COLO668 (cell line): ENCODE measurements around the gene KIAA1217.

Source experiments
- DNase-seq: peaks from one replicate; lab custom pipeline; 2025; ENCODE audit not compliant: unreplicated experiment; lab: John Stamatoyannopoulos, UW

The KIAA1217 gene

DNA sequence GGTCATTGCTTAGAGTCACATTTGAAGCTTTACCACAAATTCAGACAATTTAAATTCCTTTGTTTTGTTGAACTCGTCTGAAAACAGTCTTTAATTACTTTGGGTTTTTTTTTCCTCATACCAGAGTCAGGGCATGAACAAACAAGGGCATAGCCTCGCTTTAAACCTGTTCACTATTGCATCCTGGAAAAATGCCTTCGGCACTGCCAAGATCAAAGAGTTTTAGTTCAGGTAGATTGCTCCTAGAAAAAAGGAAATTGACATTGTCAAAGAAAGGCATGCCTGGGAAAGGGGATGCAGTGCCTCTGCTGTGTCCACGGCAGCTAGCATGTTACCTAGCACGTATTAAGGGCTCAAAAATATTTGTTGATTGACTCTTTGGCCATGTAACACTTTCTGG, 279.7 kb downstream of the KIAA1217 start:
- no peak for DNase-seq

DNA sequence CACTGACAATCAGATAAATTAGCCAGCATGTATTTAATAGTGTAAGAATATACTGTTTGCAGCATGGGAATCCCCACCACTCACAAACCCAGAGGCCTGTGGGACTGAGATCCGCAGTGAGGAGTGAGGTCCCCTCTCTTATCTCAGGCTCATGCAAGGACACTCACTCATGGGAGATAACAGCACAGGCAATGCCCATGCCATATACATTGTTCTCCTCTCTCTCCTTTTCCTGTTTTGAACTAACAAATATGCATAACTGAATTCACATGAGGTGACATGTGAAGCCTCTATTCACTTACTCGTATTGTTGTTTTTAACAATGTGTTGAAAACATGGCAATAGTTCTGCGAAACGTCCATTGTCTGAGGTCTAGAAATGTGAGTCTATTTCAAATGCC, 284.2 kb downstream of the KIAA1217 start:
- no peak for DNase-seq

DNA sequence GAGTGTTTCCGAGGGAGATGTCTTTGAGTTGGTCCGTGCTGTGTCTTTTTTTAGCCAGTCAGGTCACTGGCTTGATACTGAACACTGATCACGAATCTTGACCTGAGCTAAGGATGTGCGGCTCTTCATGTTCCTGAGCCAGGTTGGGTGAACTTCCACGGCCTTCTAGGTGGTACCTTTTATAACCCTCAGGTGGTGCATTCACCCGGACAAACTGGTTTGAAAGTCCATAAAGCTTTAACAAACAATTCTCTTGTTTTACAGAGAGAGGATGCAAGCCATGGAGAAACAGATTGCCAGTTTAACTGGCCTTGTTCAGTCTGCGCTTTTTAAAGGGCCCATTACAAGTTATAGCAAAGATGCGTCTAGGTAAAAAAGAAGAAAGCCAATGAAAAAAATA, 285.3 kb downstream of the KIAA1217 start:
- no peak for DNase-seq

DNA sequence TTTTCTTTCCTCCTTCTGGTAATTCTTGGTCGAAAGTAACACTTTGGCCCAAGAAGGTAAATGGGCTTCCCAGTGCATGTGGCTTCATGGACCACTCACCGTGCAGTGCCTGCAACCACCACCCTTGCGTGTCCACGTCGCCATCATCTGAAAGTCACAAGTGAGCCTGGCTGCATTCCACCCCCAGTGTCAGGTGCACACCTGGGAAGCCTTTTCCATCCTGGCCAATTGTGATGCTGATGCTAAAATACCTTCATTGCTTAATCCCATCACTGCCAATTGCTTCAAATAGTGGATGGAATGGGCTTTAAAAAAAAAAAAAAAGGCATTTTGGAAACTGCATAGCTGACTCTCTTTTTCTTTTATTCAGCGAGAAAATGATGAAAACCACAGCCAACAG, 285.8 kb downstream of the KIAA1217 start:
- DNase-seq, result no peak

DNA sequence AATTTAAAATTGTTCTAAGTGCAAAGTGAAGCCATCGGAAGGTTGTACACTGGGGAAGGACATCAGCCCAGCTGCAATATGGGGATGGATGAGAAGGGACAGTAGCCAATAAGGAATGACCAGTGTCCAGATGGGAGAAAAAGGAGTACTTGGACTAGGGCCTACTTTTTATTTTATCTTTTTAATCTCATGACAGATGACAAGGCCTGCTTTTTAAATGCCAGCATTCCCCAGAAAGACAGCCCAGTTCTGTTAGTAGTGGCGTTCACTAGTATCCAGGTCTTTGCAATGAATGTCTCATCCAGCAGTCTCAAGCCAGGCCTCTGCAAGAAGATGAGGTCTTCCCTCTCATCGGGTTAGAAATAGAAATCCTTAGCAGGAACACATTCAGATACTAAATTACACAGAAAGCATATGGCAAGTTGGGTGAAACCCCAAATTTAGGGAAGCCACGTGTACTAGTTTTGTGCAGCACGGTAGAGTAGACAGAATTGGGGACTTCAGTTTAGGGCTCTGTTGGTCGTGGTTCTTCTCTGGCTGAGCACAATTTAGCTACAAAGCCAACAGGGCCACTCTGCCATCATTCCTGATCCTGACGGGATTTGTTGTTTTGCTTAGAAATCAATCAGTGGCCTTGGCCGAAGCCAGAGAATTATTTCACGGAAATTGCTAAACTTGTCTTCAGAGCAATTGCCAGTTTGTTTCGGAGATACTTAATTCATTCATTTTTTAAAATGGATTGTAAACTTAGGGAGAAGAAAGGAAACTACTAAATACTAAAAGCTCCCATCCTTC, 286.9 kb downstream of the KIAA1217 start:
- no peak for DNase-seq

DNA sequence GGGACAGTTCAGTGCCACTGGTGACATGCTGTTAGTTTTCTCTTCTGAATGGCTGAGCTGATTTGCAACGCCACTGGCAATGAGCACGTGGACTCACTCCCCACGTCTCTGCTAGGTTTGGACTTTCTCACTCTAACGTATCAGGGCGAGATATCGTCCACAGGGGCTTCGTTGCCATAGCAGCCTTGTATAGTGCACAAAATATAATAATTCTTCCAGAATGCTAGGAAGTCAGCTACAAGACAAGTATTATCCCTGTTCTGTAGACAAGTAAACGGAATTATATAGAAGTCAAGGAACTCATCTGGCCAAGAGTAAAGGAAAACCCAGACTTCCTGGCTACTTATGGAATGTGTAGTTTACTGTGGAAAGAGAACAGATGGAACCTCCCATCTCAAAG, 288.0 kb downstream of the KIAA1217 start:
- DNase-seq, result no peak

DNA sequence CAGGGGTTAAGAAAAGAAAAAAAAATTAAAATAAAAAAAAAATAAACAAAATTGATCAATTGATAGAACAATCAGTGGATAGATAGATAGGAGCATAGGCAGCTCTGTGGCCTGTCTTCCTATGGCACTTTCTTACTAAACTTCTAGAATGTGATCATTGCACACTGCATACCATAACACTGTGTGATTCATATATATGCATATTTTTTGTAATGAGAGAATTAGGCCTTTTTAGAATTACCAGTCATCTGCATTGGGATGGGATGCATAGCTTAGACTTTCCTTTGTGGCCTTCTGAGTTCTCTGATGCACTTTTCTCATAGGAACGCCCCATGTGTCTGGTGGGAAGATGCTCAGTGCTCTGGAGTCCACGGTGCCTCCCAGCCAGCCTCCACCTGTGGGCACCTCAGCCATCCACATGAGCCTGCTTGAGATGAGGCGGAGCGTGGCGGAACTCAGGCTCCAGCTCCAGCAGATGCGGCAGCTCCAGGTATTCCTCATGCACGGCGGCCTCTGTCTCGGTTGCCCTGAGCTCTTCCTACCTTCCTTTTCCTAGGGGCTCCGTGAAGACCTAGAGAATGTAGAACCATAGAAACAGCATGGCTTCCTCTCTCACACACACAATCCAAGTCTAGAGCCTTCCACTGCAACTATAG, 292.2 kb downstream of the KIAA1217 start:
- DNase-seq, result no peak

DNA sequence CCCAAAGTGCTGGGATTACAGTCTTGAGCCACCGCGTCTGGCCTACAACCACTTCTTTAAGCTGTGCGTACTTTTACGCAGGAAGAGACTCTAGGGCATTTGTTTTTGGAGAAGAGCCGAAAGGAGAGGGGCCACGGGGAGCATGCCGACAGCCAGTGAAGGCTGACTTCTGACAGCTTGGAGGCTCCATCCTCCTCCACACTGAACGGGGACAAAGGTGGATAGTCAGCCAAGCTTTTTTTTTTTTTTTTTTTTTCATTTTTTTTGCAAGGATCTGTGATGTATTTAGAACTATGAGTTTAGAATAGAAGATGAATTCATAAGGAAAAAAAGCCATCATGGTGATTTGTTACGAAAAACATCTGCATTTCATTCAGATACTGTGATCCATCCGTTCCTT, 293.1 kb downstream of the KIAA1217 start:
- DNase-seq, result no peak

DNA sequence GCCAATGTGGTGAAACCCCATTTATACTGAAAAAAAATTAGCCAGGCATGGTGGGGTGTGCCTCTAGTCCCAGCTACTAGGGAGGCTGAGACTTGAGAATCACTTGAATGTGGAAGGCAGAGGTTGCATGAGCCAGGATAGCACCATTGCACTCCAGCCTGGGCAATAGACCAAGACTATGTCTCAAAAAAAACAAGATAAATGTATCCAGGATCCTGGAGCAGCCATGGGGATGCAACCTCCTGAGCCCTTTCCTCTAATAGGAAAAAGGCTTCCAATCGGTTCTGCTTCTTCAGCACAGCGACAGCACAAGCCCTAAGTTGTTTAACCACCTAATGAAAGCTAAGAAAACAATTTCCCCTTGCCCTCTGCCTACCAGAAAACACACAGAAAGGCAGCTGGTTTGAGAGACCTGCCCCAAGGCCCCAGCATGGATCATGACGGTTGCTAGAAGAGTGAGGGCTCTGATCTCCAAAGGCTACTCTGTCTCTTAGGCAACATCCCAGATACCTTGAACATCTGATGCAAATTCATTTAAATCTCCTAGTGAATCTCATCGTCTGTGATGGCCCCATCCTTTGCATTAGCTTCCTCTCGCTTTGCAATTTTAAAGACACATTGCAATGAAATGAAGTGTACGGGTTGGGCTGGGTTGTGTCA, 294.0 kb downstream of the KIAA1217 start:
- DNase-seq, result no peak

DNA sequence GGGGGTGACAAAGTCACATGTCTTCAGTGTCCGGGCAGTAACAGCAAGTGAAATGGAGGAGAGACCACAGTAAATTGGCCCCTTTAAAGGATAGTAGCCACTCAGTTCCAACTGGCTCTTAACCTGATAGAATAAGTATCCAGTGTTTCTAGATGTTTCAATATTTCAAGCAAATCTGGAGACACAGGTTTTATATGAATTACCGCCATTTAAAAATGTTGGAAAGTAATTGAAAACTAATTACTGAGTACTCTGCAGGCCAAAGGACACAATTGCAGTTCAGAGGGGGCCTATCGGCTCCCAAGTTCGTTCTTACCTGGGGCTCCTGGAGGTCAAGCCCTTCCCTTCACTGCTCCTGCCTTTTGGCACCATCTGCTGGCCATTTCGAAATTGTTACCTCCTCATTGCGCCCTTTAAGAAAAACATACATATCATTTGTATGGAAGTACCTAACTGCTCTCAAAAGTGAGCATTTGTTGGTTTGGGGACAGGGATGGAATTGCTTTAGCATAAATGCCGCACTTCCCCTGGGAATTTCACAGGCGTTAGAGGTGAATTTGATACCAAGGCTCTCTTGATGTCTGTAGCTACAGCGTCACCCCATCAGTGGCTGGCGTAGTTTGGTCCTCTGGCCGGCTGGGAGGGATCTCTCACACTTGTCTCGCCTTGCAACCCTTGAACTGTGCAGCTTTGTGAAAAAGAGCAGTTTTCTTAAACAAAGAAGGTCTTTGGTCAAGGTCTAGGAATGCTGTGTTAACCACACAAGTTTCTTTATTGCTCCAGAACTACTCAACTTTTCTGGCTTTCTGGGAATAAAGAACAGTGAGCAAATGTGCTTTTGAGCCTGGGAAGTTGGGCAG, 294.8 kb downstream of the KIAA1217 start:
- peak; percentile 17 for DNase-seq

DNA sequence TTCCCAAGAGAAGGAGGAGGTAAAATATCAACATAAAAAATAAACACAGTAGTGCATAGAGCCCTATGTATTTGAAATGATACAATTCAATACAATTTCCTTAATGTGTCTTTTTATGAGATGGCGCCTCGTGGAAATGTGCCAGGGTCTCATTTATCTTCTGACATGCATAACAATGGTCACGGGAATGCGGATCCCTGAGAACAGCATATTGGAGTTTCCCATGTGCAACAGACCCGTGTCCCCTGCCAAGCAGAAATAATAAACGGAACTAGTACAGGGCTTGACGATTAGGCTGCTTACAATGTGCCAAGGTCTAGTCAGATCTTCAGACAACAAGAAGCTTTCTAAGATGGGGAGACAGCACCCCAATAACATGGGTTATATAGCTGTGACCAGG, 296.8 kb downstream of the KIAA1217 start:
- no peak for DNase-seq

DNA sequence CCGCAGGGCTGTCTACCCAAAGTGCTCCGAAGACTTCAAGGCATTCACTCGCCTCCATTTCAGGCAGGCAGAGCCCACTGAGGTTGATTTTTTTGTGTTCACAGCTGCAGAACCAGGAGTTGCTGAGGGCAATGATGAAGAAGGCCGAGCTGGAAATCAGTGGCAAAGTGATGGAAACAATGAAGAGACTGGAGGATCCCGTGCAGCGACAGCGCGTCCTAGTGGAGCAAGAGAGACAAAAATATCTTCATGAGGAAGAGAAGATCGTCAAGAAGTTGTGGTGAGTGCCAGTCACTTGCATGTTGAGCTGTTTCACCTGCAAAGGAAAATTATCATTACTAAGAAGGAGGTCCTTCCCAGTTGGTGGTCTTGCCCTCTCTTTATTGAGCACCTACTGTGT, 304.2 kb downstream of the KIAA1217 start:
- DNase-seq, result no peak

DNA sequence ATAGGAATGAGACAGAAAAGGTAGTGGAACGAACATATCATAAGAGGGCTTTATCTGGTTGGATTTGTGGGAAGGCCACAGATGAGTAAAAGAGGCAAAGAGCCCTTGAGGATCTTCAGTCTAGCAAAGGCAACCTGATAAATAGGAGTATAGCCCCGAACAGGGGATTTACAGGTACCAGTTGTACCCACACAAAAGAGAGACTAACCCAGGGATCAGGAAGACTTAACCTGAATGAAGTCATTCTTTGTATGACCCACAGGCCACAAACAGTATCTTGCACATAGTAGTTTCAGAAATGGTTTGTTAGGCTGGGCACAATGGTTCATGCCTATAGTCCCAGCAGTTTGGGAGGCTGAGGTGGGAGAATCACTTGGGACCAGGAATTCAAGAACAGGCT, 306.5 kb downstream of the KIAA1217 start:
- no peak for DNase-seq

DNA sequence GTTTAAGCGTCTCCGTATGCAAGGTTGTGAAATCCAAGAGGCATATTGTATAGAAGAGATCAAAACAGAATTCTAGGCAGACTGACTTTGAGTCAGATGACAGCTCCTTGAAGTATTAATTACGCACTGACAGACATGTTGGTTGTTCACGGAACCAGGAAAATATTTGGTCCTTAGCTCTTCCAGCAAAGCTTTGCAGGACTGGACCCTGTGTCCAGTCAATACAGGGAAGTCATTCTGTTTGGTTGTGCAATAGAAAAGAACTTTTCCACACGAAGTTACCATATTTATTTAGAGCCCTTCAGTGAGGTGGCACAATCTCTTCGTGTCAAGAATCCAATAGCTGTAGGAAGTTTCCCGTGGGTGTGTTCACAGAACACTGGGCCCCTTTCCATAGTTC, 309.5 kb downstream of the KIAA1217 start:
- DNase-seq, result no peak

DNA sequence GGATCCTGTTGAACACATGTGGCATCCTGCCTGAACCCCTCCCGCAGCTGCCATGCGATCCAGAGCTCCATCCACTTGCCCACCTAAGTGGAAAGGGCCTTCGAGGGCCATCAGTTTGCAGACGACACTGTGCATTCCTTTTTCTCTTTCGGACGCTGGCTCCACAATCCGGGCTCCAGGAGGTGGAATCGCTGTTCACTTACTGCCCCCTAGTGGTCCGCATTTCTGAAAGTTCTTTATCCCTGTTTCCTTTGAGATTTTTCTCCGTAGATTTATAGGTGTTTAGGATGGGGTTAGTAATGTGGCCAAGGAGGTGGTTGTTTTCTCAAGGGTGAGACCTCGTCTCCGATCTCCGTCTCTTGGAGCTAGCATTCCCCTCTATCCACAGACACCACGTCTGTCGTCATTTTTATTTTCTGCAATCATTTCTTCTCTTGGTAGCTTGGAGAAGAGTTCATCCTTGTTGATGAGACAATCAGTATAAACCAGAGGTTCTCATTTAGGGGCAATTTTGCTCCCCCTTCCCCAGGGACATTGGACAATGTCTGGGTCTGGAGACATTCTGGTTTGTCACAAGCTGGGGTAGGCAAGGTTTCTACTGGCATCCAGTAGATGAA, 310.2 kb downstream of the KIAA1217 start:
- DNase-seq, result peak; percentile 11

DNA sequence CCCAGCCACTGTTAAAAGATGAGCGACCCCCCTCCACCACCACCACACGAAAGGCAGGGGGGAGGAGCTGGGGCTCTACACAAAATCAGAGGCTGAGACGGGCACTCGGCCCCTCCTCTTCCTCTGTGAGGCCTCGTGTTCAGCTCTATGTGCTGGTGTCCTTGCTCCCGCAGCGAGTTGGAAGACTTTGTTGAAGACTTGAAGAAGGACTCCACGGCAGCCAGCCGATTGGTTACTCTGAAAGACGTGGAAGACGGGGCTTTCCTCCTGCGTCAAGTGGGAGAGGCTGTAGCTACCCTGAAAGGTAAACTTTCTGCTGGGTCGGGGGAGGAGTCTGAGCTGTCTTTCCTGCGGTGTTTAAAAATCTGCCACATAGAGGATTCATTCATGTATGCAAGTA, 311.0 kb downstream of the KIAA1217 start:
- no peak for DNase-seq

DNA sequence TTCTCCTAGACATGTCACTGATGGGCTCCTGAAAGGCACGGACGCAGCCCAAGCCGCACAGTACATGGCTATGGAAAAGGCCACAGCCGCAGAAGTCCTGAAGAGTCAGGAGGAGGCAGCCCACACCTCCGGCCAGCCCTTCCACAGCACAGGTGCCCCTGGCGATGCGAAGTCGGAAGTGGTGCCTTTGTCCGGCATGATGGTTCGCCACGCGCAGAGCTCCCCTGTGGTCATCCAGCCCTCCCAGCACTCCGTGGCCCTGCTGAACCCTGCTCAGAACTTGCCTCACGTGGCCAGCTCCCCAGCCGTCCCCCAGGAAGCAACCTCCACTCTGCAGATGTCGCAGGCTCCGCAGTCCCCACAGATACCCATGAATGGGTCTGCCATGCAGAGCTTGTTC, 315.4 kb downstream of the KIAA1217 start:
- DNase-seq, result no peak

DNA sequence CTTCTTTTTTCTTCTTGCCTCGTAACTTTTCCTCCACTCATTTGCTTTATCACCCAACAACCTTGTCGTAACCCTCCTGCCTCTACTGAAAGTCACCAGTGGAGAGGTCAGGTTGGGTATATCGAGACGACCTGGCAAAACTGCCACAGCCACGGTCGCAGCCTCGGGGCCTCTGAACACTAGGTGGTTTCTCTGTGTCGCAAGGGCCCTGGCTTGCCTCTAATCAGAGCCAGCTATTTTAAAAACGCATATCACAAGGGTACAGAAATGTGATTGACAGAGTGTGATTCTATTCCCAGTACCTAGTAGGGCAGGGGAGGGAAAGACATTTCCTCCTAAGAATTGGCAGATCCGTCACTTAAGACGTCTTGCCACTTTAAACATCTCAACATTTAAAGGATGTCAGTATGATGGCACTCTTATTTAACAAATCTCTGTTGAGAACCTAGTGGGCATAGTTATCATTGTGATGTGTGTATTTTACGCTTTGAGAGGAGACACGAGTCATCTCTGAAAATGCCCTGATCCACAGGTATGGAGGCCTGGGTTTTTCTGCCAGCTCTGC, 317.2 kb downstream of the KIAA1217 start:
- no peak for DNase-seq

DNA sequence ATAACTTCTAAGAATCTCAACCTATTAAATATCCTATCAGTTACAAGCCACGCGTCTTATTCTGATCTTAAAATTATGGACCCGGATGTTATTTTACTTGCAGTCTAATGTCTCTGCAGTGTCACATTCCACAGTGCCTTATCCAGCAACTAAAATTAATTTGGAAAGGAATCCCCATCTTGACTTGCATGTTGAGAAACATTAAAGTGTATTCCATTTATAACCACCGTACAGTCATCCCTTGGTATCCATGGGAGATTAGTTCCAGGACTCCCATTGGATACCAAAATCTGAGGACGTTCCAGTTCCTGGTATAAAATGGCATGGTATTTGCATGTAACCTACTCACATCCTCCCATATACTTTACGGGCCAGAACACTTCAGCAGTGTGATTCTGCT, 320.0 kb downstream of the KIAA1217 start:
- no peak for DNase-seq

DNA sequence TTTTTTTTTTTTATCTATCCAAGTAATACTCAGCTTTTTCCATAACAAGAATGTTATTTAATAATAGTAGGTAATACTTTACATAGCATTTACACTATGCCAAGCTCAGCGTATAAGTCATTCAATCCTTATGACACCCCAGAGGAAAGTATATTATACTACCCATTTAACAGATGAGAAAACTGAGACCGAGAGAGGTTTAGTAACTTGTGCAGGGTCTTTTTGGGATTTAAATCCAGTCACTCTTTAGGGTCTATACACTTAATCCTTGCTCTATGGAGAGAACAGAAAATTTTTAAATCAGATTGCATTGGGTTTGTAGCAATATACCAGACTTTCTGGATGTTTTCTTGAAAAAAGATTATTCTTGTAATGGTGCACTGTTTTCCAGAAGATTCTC, 322.5 kb downstream of the KIAA1217 start:
- no peak for DNase-seq

DNA sequence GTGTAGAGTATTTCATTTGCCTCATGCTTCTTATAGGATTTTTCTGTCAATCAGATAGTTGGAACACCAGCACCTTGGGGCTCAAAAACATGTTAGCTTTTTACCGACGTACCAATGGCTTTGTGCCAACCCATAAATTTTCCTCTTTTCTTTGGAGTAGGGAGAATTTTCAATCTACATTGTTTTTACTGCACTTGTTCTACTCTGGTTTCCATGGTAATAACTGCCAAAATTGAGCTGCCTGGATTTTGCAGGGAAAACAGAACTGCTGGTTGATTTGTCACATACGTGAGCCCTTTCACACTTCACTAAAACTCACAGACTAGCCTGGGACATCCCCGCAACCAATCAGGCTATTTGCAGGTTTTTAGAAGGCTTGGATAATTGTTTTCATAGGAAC, 325.0 kb downstream of the KIAA1217 start:
- no peak for DNase-seq
